Suprapubic skin (tissue), 4 donors: ENCODE data around the gene MTERF4.

Experiments
- EP300 ChIP-seq: sonication (generic); formaldehyde crosslinking; IDR thresholded peaks from one replicate; pipeline ENCODE4 v1.6.1; 2017; ENCODE audit warnings: antibody characterized with exemption
- POLR2A ChIP-seq, 2 donors: fragments of 450-650 bp; IDR thresholded peaks; one replicate each; pipeline ENCODE4 v1.6.1; 2017; ENCODE audit warnings: antibody characterized with exemption in 2 of 2, mild to moderate bottlenecking in 2 of 2, moderate library complexity in 2 of 2
- POLR2AphosphoS5 ChIP-seq, 3 donors: sonication (generic); formaldehyde crosslinking; IDR thresholded peaks; one replicate each; pipeline ENCODE4 v1.6.1; 2017; ENCODE audit warnings: antibody characterized with exemption in 3 of 3
- TF ChIP-seq, protein P1 (sequence below), 2 donors: fragments of 200-600 bp in 1 of 2; fragments of 450-650 bp in 1 of 2; sonication (generic) in 1 of 2; IDR thresholded peaks; one replicate each; pipeline ENCODE4 v1.5.1; 2016 to 2019; ENCODE audit warnings: antibody characterized with exemption in 2 of 2, mild to moderate bottlenecking in 1 of 2, moderate library complexity in 1 of 2

DNA sequence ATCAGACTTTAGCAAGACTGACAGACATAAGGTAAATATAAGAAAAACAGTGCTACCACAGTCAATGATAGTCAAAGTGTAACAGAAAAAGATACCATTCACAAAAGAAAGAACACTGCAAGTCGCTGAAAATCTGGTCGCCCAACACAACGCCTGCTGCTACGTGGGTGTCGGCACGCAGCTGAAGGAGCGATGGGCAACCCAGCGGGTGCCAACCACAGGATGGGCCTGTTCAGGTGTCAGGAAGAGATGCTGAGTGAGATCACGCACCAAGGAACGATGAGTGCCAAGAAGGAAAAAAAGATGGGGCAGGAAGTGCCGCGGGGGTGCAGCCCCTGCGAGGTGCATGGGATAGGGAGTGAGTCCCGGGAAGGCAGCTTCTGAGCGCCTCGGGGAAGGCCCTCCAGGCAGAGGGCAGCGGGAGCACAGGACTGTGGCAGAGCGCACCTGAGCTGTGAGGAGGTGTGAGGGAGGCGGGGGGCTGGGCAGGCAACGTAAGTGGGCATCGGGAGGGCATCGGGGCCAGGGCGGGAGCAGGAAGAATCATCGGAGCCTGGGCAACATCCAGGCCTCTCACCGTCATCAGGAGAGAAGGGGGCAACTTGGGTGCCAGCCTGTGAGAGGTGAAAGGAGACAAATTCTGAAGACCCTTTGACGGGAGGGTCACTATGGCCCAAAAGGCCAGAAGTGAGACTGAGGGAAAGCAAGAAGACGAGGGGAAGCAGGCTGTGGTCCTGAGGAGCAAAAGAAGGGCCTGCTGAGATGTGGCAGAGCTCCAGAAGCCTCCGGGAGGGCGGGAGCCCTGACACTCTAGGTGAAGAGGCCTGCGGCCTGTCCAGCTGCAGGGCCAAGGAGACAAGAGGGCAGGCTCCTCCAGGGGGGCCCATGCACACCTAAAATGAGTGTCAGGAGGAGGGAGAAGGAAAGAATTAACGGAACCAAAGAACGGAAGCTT is 14.8 kb upstream of the MTERF4 start:
- TF ChIP-seq, protein P1, sequence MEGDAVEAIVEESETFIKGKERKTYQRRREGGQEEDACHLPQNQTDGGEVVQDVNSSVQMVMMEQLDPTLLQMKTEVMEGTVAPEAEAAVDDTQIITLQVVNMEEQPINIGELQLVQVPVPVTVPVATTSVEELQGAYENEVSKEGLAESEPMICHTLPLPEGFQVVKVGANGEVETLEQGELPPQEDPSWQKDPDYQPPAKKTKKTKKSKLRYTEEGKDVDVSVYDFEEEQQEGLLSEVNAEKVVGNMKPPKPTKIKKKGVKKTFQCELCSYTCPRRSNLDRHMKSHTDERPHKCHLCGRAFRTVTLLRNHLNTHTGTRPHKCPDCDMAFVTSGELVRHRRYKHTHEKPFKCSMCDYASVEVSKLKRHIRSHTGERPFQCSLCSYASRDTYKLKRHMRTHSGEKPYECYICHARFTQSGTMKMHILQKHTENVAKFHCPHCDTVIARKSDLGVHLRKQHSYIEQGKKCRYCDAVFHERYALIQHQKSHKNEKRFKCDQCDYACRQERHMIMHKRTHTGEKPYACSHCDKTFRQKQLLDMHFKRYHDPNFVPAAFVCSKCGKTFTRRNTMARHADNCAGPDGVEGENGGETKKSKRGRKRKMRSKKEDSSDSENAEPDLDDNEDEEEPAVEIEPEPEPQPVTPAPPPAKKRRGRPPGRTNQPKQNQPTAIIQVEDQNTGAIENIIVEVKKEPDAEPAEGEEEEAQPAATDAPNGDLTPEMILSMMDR (IDR thresholded peaks at IDR 0.05) = no peak
- TF ChIP-seq POLR2AphosphoS5 (IDR thresholded peaks at IDR 0.05) (no peak), POLR2A (IDR thresholded peaks at IDR 0.05) (no peak), EP300 (no peak)
